ENCODE results near the gene GABARAPL1.

DNA sequence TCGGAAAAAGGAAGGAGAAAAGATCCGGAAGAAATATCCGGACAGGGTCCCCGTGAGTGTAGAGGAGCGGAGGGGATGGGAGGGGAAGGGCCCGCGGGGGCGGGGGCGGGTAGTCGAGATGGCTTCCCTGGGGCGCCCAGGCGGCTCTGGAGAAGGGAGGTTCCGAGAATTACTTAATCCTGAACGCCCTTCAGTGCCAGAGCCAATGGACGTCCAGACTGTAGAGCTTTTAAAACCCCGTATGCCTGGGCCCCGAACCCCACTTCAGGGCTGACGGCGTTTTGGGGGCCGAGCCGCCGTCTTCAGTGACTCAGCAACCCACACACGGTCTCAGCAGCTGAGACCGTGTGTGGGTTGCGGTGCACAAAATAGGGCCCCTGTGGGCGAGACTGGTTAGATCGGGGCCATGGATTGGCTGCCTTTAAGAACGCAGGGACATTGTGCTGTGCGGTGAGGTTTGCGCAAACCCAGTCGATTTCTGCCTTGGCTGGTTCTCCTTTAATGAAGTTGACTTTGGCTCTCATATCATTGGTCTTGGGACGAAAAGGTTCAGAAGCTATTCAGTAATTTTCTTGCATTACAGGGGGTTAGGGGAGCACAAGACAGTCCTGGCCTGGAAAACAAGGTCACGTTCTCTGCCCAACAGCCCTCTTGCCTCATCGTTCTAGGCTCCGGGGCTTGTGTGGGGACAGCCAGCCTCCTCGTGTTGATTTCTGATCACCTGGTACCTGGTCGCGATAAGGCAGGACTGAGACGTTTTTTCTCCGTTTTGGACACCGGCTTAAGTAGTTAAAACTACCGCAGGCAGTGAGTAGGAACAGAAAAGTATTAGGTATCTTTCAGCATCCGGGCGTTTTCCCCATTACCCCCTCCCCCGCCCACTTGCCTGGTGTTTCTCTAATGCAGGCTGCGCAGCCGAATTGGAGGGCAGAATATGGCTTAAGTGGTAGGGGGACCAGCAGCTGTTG lies 775 bp downstream of the GABARAPL1 start:
- TF ChIP-seq EGR1 (IDR thresholded peaks at IDR 0.05), result 0 out of 2 replicates have a peak, but pooled peaks have one; percentile 32
- no peak for TF ChIP-seq NFIC (IDR thresholded peaks at IDR 0.05)
- no peak for TF ChIP-seq EP300 (IDR thresholded peaks at IDR 0.05; ENCODE audit: borderline replicate concordance)
- TF ChIP-seq CEBPB (IDR thresholded peaks at IDR 0.05), result peak; percentile 68
- TF ChIP-seq, protein P1, sequence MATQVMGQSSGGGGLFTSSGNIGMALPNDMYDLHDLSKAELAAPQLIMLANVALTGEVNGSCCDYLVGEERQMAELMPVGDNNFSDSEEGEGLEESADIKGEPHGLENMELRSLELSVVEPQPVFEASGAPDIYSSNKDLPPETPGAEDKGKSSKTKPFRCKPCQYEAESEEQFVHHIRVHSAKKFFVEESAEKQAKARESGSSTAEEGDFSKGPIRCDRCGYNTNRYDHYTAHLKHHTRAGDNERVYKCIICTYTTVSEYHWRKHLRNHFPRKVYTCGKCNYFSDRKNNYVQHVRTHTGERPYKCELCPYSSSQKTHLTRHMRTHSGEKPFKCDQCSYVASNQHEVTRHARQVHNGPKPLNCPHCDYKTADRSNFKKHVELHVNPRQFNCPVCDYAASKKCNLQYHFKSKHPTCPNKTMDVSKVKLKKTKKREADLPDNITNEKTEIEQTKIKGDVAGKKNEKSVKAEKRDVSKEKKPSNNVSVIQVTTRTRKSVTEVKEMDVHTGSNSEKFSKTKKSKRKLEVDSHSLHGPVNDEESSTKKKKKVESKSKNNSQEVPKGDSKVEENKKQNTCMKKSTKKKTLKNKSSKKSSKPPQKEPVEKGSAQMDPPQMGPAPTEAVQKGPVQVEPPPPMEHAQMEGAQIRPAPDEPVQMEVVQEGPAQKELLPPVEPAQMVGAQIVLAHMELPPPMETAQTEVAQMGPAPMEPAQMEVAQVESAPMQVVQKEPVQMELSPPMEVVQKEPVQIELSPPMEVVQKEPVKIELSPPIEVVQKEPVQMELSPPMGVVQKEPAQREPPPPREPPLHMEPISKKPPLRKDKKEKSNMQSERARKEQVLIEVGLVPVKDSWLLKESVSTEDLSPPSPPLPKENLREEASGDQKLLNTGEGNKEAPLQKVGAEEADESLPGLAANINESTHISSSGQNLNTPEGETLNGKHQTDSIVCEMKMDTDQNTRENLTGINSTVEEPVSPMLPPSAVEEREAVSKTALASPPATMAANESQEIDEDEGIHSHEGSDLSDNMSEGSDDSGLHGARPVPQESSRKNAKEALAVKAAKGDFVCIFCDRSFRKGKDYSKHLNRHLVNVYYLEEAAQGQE (IDR thresholded peaks at IDR 0.05; ENCODE audit: low read depth), result no peak
- no peak for TF ChIP-seq TEAD4 (IDR thresholded peaks at IDR 0.05)
- TF ChIP-seq CREB1 (IDR thresholded peaks at IDR 0.05; ENCODE audit: low read depth), result no peak
- TF ChIP-seq TAF1 (IDR thresholded peaks at IDR 0.05; ENCODE audit: low read depth), result no peak
- no peak for TF ChIP-seq RAD21 (IDR thresholded peaks at IDR 0.05; ENCODE audit: low read depth)
- TF ChIP-seq, protein P2, sequence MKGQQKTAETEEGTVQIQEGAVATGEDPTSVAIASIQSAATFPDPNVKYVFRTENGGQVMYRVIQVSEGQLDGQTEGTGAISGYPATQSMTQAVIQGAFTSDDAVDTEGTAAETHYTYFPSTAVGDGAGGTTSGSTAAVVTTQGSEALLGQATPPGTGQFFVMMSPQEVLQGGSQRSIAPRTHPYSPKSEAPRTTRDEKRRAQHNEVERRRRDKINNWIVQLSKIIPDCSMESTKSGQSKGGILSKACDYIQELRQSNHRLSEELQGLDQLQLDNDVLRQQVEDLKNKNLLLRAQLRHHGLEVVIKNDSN (IDR thresholded peaks at IDR 0.05), result no peak
- no peak for TF ChIP-seq YY1 (IDR thresholded peaks at IDR 0.05; ENCODE audit: low read depth)
- TF ChIP-seq ZBTB7A (IDR thresholded peaks at IDR 0.05; ENCODE audit: low read depth), result no peak
- TF ChIP-seq, protein P3, sequence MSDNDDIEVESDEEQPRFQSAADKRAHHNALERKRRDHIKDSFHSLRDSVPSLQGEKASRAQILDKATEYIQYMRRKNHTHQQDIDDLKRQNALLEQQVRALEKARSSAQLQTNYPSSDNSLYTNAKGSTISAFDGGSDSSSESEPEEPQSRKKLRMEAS (IDR thresholded peaks at IDR 0.05), result no peak
